T-helper 17 cell (primary cell): ENCODE results near the gene THADA. TPM values are rescaled to one million over a fixed set of nuclear protein-coding genes. Genes with fewer than 3 reads are reported as not detected.

Experiments
- ATAC-seq: fragments of 150-1000 bp; cut with Tn5 transposase; 2 replicates; pipeline ENCODE4 v1.10.0; 2021; ENCODE audit warnings: mild to moderate bottlenecking, moderate library complexity
- DNase-seq, 3 donors: peaks; one replicate each; pipeline versions ENCODE4 v3.0.0 to v3.0.0-alpha.2; 2020 to 2021
- H3K9me3 ChIP-seq: one replicate; pipeline ENCODE4 v1.7.0; 2013; ENCODE audit warnings: low read length, mild to moderate bottlenecking; ENCODE audit not compliant: control insufficient read depth, poor library complexity, severe bottlenecking
- H3K27ac Mint-ChIP-seq: one replicate; pipeline ENCODE4 v1.8.0; 2022; ENCODE audit warnings: mild to moderate bottlenecking, moderate library complexity, mixed read lengths
- H3K27me3 Mint-ChIP-seq: one replicate; pipeline ENCODE4 v1.8.0; 2022; ENCODE audit warnings: mixed read lengths
- H3K36me3 Mint-ChIP-seq: one replicate; pipeline ENCODE4 v1.8.0; 2022; ENCODE audit warnings: low read depth, mixed read lengths
- H3K4me1 Mint-ChIP-seq: one replicate; pipeline ENCODE4 v1.8.0; 2022; ENCODE audit warnings: mild to moderate bottlenecking, mixed read lengths
- H3K4me3 Mint-ChIP-seq: one replicate; pipeline ENCODE4 v1.8.0; 2022; ENCODE audit warnings: mild to moderate bottlenecking, moderate library complexity, mixed read lengths
- total RNA-seq, 4 donors: library from RNA in 2 of 4; stranded (reverse) in 2 of 4; gene quantifications; one replicate each; pipeline ENCODE4 v1.2.3 and lab custom pipeline; 2022 to 2026

The THADA gene
- total RNA-seq, 2 donors from 2014 or later = 40.1 to 41.0 TPM

- Mint-ChIP-seq H3K36me3 (peaks cover 6% of the 10 kb centered on the region), H3K27me3 (no peaks in the 10 kb centered on the region), H3K4me3 (no peak overlapping the region), H3K27ac (no peak overlapping the region), H3K4me1 (peaks cover 11% of the 10 kb centered on the region)
- DNase-seq (no peak), ATAC-seq (no peak)
- H3K9me3 ChIP-seq = no peaks in the 10 kb centered on the region
Measured at GRCh38 chr2:43444989-43445645, 150.7 kb downstream of the THADA start.

- Mint-ChIP-seq H3K36me3 (peaks cover 3% of the 10 kb centered on the region), H3K27ac (no peak overlapping the region), H3K4me1 (peaks cover 7% of the 10 kb centered on the region), H3K27me3 (no peaks in the 10 kb centered on the region), H3K4me3 (no peak overlapping the region)
- ATAC-seq (no peak), DNase-seq (no peak)
- H3K9me3 ChIP-seq = no peaks in the 10 kb centered on the region
Measured at GRCh38 chr2:43443282-43443681, 152.6 kb downstream of the THADA start.

GRCh38 chr2:43441195-43441594 lies 154.6 kb downstream of the THADA start:
- Mint-ChIP-seq H3K36me3 (no peaks in the 10 kb centered on the region), H3K27ac (no peak overlapping the region)
- no peak for DNase-seq

GRCh38 chr2:43438858-43439655 lies 156.8 kb downstream of the THADA start:
- Mint-ChIP-seq H3K36me3 (no peaks in the 10 kb centered on the region), H3K27me3 (no peaks in the 10 kb centered on the region)

More at GRCh38 chr2:43441195-43441594, 154.6 kb downstream of the THADA start:
- Mint-ChIP-seq H3K4me1 (peaks cover 7% of the 10 kb centered on the region), H3K4me3 (no peak overlapping the region), H3K27me3 (no peaks in the 10 kb centered on the region)
- no peak for ATAC-seq
- no peaks in the 10 kb centered on the region for H3K9me3 ChIP-seq

GRCh38 chr2:43438342-43438741 lies 157.5 kb downstream of the THADA start:
- H3K9me3 ChIP-seq = no peaks in the 10 kb centered on the region
- Mint-ChIP-seq H3K27ac (no peak overlapping the region), H3K27me3 (no peaks in the 10 kb centered on the region), H3K4me1 (peaks cover 9% of the 10 kb centered on the region), H3K36me3 (peaks cover 2% of the 10 kb centered on the region), H3K4me3 (no peak overlapping the region)
- no peak for ATAC-seq
- DNase-seq = no peak

More at GRCh38 chr2:43438858-43439655, 156.8 kb downstream of the THADA start:
- no peaks in the 10 kb centered on the region for H3K9me3 ChIP-seq
- DNase-seq (no peak), ATAC-seq (no peak)
- no peak overlapping the region for H3K27ac Mint-ChIP-seq
- no peak overlapping the region for H3K4me3 Mint-ChIP-seq
- H3K4me1 Mint-ChIP-seq = peaks cover 6% of the 10 kb centered on the region

GRCh38 chr2:43437363-43437762 lies 158.5 kb downstream of the THADA start:
- DNase-seq = no peak
- no peak overlapping the region for H3K4me3 Mint-ChIP-seq

GRCh38 chr2:43436431-43436830 lies 159.4 kb downstream of the THADA start:
- ATAC-seq (no peak), DNase-seq (no peak)
- H3K9me3 ChIP-seq = no peaks in the 10 kb centered on the region
- no peak overlapping the region for H3K27ac Mint-ChIP-seq
- H3K36me3 Mint-ChIP-seq = peaks cover 2% of the 10 kb centered on the region
- H3K4me1 Mint-ChIP-seq = peaks cover 9% of the 10 kb centered on the region
- H3K4me3 Mint-ChIP-seq = no peak overlapping the region
- no peaks in the 10 kb centered on the region for H3K27me3 Mint-ChIP-seq

More at GRCh38 chr2:43437363-43437762, 158.5 kb downstream of the THADA start:
- ATAC-seq = no peak
- Mint-ChIP-seq H3K27me3 (no peaks in the 10 kb centered on the region), H3K36me3 (peaks cover 2% of the 10 kb centered on the region), H3K4me1 (peaks cover 9% of the 10 kb centered on the region), H3K27ac (no peak overlapping the region)
- H3K9me3 ChIP-seq = no peaks in the 10 kb centered on the region

- no peaks in the 10 kb centered on the region for H3K9me3 ChIP-seq
- ATAC-seq = no peak
- Mint-ChIP-seq H3K27ac (no peak overlapping the region), H3K4me1 (peaks cover 11% of the 10 kb centered on the region), H3K4me3 (no peak overlapping the region), H3K36me3 (peaks cover 4% of the 10 kb centered on the region), H3K27me3 (no peaks in the 10 kb centered on the region)
- DNase-seq = no peak
Measured at GRCh38 chr2:43435746-43436145, 160.1 kb downstream of the THADA start.

GRCh38 chr2:43430489-43430888 lies 165.3 kb downstream of the THADA start:
- DNase-seq = no peak
- Mint-ChIP-seq H3K27me3 (no peaks in the 10 kb centered on the region), H3K36me3 (peaks cover 4% of the 10 kb centered on the region), H3K4me3 (no peak overlapping the region), H3K4me1 (peaks cover 20% of the 10 kb centered on the region), H3K27ac (no peak overlapping the region)
- ATAC-seq = no peak
- H3K9me3 ChIP-seq = no peaks in the 10 kb centered on the region

GRCh38 chr2:43429369-43429768 lies 166.5 kb downstream of the THADA start:
- Mint-ChIP-seq H3K36me3 (peaks cover 5% of the 10 kb centered on the region), H3K4me1 (peaks cover 29% of the 10 kb centered on the region), H3K27ac (no peak overlapping the region), H3K27me3 (no peaks in the 10 kb centered on the region), H3K4me3 (no peak overlapping the region)
- ATAC-seq (no peak), DNase-seq (no peak)
- H3K9me3 ChIP-seq = no peaks in the 10 kb centered on the region

- ATAC-seq (no peak), DNase-seq (no peak)
- peaks cover 6% of the 10 kb centered on the region for H3K36me3 Mint-ChIP-seq
- H3K27ac Mint-ChIP-seq = peak overlapping the region; percentile 95
- H3K27me3 Mint-ChIP-seq = no peaks in the 10 kb centered on the region
- peaks cover 29% of the 10 kb centered on the region for H3K4me1 Mint-ChIP-seq
- peak overlapping the region; percentile 53 for H3K4me3 Mint-ChIP-seq
- no peaks in the 10 kb centered on the region for H3K9me3 ChIP-seq
Measured at GRCh38 chr2:43427032-43427424, 168.8 kb downstream of the THADA start.

GRCh38 chr2:43426305-43427031 lies 169.4 kb downstream of the THADA start:
- Mint-ChIP-seq H3K27ac (peak overlapping the region; percentile 95), H3K4me3 (peak overlapping the region; percentile 53), H3K27me3 (no peaks in the 10 kb centered on the region), H3K4me1 (peaks cover 31% of the 10 kb centered on the region), H3K36me3 (peaks cover 6% of the 10 kb centered on the region)
- DNase-seq (peak in 2 of 3 donors; percentile 26), ATAC-seq (peak; percentile 96)
- no peaks in the 10 kb centered on the region for H3K9me3 ChIP-seq

GRCh38 chr2:43425659-43426058 lies 170.2 kb downstream of the THADA start:
- H3K4me1 Mint-ChIP-seq = peaks cover 29% of the 10 kb centered on the region
- H3K27me3 Mint-ChIP-seq = no peaks in the 10 kb centered on the region
- H3K9me3 ChIP-seq = no peaks in the 10 kb centered on the region
- H3K4me3 Mint-ChIP-seq = no peak overlapping the region
- H3K27ac Mint-ChIP-seq = peak overlapping the region; percentile 95
- DNase-seq = no peak
- no peak for ATAC-seq
- H3K36me3 Mint-ChIP-seq = peaks cover 3% of the 10 kb centered on the region
